GM19372 (cell line): ENCODE measurements around the gene ACBD6.

Source experiments
- ATAC-seq: cut with Tn5 transposase; IDR thresholded peaks from one replicate; pipeline ENCODE4 v1.9.1; 2021; ENCODE audit warnings: mild to moderate bottlenecking, low read depth, moderate library complexity; ENCODE audit not compliant: unreplicated experiment

Gene ACBD6

DNA sequence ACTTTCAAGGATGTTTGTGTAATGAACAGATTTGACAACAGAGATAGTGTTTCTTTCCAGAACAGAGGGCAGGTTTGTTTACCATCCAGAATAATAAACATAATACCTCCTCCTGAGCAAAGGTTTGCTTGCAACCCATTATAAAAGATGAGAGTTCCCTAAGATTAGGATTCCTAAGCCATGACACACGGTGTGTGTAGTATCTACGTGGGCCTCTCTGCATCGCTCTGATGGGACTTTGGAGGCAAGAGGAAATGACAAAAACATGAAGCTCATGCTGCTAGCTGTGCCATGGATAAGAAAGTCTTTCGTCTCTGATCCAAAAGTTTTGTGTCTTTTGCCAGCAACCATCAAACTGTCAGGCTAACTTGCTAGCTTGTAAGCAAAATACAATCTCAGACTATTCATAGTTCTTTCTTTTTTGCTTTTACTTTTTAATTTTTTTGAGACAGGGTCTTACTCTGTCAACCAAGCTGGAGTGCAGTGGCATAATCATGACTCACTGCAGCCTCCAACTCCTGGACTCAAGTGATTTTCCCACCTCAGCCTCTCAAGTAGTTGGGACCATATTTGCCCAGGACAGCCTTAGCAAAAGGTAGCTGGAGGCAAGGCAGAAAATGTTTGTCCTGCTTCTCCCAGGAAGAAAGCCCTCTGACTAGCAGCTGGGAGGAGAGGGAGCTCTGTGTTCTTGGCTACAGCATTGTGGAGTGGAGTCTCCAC, 191.2 kb downstream of the ACBD6 start:
- ATAC-seq, result no peak

DNA sequence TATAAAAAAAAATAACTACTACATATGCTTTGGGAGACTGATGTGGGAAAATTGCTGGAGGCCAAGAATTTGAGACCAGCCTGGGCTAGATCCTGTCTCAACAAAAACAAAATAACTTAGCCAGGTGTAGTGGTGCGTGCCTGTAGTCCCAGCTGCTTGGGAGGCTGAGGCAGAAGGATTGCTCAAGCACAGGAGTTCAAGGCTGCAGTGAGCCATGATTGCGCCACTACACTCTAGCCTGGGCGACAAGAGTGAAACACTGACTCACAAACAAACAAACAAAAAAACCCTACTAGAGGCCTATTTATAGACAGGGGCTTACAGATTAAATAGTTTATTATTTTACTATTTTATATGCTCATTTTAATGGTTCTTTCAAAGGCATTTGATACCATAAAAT, 192.3 kb downstream of the ACBD6 start:
- no peak for ATAC-seq

DNA sequence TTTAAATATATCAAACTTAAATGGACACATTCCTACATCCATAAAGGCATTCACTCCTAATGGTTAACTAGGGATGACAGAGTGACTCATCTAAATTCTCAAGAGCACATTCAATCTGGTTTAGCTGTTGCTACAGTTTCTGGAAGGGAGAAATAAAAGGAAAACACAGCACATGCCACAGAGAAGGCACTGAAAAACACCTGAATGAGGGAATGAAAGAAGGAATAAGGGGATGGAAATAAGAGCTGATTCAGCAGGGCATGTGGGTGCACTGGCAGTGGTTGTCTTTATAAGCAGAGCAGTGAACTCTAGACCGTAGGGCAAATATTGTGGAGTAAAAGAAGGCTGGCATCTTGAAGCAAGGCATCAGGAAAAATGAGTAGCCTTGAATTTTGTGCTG, 193.0 kb downstream of the ACBD6 start:
- ATAC-seq, result no peak

DNA sequence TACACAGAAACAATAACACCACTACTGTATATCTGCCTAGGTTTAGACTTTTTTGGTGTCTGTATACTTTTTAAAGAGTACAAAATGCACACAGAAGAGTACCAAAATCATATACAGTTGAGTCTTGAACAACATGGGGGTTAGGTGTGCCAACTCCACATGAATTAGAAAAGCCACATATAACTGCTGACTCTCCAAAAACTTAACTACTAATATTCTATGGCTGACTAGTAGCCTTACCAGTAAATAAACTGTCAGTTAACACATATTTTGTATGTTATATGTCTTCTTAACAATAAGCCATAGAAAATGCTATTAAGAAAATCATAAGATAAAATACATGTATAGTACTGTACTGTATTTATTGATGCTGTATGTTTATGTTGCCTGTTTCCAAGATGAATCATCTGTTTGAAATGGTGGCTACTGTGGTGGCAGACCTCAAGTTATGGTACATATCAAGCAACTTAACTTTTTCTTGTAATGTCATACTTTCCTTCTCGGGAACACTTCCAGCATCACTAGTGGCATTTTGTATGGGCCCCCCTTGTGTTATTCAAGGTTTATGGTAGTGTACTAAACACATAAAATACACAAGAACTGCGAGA, 201.1 kb downstream of the ACBD6 start:
- no peak for ATAC-seq

DNA sequence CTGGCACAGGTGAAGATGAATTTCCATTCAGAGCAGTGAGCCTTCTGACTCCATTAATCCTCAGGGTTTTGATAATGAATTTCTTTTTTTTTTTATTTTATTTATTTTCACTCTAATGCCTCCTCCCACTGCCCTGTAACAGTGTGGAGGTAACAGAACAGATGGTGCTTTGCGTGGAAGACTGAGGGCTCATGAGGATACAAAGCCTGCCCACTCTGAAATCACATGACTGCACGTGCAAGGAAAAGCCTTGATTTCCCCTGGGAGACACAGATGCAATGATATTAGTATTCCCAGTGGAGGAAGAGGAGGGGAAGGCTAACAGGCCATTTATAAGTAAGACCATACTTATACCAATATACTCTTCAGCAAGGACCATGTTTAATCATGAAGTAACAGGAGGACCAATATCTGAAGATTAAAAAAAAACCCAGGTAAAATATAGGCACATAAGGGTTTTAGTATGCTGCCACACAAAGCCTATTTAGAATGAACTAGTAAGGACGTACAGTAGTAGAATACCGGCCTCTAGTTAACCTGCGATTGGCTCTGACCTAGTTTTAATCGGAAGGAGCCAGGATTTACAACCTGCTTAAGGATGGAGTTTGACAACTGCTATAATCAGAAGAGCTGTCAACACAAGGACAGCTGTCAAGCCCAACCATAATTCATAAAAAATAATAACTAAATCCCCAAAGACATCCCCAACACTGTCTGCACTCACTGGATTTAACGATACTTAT, 202.7 kb downstream of the ACBD6 start:
- no peak for ATAC-seq

DNA sequence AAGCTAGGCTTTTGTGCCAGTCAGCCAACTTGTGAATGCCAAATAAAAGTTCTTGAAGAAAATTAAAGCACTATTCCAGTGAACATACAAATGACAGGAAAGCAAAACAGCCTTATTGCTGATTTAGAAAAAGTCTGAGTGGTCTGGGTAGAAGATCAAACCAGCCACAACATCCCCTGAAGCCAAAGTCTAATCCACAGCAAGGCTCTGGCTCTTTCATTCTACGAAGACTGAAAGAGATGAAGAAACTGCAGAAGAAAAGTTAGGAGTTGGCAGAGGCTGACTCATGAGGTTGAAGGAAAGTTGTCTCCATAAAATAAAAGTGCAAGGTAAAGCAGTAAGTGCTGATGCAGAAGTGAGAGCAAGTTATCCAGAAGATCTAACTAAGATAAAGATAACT, 206.4 kb downstream of the ACBD6 start:
- no peak for ATAC-seq

DNA sequence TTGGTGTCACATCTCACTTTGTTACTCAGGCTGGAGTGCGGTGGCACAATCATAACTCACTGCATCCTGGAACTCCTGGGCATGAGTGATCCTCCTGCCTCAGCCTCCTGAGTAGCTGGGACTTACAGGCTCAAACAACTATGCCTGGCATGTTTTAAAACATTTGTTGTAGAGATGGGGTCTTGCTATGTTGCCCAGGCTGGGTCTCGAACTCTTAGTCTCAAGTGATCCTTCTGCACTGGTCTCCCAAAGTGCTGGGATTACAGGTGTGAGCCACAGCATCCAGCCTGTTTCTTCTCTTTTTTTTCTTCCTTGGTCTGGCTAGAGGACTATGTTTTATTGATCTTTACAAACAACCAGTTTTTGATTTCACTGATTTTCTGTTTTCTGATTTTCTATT, 207.7 kb downstream of the ACBD6 start:
- no peak for ATAC-seq

DNA sequence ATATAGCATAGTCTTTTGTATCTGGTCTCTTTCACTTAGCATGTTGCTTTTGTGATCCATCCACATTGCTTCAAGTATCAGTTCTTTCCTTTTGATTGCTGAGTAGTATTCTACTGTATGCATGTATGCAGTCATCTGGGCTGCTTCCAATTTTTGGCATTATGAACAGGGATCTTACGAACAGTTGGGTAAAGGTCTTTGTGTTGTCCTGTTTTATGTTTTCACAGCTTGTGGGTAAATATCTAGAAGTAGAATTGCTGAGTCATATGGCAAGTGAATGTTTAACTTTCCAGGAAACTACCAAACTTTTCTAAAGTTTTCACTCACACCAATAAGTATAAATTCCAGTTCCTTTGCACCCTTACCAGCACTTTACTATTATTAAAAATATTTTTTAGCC, 211.4 kb downstream of the ACBD6 start:
- ATAC-seq, result no peak

DNA sequence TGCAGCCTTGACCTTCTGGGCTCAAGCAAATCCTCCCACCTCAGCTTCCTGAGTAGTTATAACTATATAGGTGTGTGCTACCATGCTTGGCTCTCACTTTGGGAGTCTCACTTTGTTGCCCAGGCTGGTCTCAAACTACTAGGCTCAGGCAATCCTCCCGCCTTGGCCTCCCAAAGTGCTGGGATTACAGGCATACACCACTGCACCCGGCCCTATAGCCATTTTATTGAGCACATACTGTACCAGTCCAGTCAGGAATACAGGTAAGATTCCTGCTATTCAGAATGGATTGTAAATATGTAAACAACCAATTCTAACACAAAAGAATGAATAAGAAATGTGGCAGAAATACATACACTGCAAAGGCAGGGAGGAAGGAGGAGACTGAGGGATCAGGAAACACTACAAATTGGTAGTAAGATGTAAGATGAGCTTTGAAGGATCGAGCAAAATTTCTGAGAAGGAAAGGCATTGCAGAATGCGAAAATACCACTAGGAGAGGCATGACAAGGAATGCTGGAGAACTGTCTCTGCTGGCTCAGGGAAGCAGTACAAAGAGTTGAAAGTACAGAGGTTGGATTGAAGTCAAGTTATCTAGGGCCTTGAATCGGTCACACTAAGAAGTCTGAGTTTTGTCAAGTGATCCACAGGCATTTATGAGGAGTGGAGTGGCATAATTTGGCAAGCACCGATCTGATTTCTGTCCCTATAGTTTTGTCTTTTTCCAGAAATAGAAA, 211.9 kb downstream of the ACBD6 start:
- no peak for ATAC-seq

DNA sequence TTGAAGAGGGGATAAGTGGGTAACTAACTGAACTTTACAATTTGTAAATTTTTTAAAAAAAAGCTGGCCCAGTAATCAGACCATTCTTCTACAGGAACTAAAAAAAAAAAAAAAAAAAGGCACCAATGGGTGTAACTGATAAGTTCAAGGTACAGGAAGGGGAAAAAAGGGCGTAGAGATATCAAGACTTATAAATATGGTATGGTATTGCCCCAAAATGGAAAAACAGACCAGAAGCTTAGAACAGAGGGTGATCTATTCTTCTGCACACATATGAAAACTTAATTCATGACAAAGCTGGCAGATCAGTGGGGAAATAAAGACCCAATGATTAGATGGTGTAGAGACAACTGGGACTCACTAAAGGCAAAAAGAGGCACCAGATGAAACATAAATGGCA, 213.4 kb downstream of the ACBD6 start:
- no peak for ATAC-seq

DNA sequence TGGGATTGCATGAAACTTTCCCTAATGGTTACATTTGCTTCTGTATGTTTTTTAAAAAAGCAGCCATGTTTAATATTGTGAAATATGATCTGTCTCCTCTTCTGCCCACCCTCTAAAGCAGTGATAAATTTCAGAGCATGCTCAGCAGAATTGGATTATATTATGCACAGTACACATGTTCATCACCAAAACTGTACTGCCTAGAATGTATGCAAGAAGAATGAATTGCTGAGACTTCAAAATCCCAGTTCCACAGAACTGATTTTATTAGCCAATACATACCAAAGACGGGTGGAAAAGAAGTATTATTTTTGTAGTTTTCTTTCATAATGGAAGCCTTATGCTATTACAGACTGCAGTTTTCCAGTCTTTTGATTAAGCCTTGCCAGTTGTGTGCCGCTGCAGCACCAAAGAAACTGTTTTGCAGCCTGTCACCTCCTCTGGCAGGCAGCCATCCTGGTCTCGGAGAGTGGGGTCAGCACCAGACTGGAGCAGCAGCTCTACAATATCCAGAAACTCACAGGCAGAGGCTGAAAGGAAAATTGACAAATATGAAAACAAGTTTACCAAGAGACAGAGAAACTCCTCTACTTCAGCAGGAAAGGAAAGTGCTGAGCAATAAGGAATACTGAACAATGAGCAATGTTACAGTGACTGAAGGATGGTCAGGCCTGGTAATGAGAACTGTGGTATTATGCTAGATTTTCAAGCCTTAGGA, 214.2 kb downstream of the ACBD6 start:
- ATAC-seq, result no peak

DNA sequence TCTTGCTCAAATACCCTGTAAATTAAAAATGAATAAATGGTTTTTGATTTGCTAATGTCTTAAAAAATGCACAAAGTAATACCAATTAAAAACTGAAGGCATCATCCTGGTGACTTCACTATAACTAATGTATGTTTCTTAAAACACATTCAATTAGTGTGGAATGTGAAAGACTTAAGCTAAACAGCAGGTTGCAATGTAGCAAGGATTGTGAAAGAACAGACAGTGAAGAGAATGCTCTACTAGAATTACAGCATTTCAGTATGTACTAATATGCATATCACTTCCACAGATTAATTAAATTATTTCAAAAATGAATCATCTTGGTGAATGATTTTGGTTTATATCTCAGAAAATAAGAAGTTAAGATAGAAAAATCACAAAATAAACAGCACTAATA, 216.0 kb downstream of the ACBD6 start:
- ATAC-seq, result no peak

DNA sequence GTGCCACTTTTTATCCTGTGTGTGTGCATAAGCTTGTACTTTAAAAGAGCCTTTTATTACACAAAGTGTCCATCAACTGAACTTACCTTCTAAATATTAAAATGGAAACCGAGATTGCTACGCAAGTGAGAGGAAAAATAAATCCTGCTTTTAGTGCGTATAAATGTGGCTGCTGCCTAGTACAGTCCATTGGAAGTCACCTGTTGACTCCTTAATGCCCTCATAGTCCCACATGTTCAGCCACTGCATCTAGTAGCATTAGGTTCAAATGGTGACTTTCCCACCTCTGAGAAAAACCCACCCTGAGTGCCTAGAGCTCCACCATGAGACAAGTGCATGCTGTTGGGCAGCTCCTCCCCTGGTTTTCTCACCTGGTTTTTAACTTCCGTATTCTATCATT, 219.3 kb downstream of the ACBD6 start:
- no peak for ATAC-seq

DNA sequence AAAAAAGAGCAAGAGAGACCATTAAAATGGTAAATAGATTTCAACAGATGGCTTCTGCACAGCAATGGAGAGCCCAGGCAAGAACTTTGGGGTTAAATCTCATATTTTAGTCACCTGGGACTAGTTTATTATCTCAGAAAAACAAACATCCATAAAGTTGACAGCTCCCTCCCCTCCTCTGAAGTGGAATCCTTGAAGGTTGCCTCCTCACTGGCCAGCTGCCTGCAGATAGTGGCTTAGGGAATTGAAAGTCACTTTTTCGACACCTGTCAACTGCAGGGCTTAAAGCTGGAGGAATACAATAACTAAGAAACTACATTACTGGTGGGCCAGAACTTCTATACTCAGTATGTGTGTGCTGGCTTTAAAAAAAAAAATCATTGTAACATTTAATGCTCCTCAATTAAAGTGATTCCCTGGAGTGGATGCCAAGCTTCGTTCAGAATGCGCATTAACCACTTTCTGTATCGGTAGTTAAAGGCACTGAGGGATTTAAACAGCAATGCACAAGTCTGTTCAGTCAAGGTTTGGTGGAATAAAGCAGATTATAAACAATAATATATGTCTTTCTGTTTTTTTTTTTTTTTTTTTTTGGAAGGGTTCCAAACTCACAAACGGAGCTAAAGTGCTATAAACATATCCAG, 219.9 kb downstream of the ACBD6 start:
- ATAC-seq, result no peak

DNA sequence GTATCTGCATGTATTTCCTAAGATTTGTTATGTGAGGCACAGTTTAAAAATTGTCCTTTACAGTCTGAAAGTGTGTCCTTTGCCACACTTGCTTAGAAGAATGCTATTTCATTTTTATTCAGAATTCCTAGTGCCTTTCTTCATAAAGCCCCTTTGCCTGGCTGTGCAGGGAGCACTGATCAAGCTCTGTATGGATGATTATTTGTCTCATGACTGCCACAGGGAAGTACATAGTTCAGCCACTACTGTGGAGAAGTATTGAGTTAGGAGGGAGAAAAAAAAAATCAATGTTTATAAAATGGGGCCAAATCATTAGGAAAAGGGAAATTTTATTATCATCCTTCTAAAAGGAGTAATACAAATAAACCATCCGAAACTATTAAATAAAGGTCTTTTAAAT, 220.9 kb downstream of the ACBD6 start:
- ATAC-seq, result no peak

DNA sequence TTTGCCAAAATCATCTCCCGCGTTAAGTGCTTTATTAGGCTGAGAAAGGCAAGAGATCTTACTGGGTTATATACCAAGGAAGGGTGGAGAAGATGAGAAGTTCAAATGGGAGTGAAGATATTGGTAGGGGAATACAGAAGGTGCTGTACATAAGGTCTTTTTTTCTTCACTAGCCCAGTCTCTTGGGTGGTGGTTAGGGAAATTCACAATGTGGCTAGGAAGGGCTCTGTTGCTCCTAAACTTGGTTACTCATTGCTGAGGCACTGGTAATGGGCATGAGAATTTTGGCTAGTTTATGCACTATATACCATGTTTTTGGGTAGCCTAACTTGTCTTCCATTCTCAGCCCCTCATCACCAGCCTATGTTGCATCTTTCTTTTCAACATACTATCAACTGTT, 221.8 kb downstream of the ACBD6 start:
- no peak for ATAC-seq

DNA sequence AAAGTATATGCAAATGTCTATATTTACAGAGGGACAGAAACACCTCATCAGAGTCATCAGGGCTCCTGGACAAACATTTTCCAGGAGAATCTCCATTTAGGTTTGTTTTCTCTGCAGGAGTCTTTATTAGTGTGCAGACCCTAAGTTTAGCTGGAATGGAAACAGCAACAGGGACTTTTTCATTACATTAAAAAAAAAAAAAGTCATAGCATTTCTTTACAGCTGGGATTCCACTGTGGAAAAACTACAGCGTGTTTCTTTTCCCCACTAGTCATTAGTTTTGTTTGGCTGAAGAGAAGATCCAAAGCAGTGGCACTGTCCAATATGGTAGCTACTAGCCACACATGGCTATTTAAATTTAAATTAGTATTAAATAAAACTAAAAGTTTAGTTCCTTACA, 222.7 kb downstream of the ACBD6 start:
- ATAC-seq, result no peak

DNA sequence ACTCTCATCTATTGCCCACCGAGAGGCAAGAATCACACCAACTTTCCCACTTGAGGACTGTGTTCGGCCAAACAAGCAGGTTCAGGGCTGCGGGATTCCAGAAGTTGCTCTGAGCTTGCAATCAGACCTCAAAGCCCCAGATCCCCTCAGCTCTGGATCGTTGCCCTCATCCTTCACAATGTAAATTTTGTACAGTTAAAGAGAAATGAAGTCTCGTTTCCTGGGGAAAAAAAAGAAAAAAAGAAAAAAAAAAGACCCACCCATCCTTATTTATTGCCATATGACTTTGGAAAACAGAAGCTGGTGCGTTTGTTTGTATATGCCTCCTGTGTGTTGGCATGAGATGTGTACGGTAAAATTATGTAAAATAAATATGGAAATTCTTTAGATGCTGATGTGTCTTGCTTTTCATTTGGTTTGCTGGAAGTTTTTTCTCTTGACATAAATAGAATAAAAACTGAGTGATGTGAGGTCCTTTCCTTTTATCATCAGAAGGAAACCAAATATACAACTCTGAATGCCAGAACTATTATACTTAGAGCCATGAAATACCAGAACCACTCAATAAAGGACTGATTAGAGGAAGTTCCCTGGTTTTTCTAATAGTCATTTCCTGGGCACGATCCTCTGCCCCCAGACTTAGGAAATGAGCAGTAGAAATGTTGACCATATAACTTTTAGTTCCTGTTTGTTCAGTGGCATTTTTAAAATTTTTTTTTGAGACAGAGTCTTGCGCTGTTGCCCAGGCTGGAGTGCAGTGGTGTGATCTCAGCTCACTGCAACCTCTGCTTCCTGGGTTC, 223.6 kb downstream of the ACBD6 start:
- no peak for ATAC-seq

DNA sequence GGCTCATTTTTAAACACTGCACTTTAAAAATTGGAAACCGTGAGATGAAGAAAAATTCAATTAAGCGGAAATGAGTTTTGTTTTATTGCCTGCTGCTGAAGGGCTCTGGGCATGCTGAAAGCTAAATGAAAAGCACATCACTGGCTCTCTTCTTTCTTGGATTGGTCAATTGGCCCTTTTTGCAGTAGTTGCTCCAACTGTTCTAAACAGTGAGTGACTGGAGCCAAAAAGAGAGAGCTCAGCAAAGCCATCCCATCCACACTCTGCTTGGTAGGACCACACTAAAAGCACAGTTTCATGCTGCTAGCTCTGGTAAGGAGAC, 224.2 kb downstream of the ACBD6 start:
- ATAC-seq, result no peak
